Measurements from ENCODE around the gene NCEH1. TPM values are rescaled to one million over a fixed set of nuclear protein-coding genes. Genes with fewer than 3 reads are reported as not detected.

Gene NCEH1
- total and polyA plus RNA-seq, 2 of the 13 experiments (the other 11 are each of a cell fraction or from before 2014, with no cell fraction given) = 12.9 to 21.4 TPM

DNA sequence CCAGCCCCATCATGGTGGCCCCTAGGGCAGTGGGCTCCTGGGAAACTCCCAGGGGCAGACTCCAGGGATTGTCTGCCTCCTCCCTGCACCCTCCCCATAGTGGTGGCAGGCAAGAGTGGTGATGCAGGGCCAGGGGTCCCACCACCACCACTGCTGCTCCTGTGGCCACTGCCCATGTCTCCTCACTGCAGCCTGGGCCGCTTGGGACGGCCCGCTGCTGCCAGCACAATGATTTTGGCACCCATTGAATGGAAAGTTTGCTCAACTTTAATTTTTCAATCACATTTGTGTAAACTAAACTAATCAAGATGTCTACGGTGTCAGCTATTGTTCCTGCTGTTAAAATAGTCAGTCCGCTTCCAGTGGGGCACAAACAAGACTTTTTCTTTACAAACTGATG is 95.6 kb downstream of the NCEH1 start:
- DNase-seq (ENCODE audit: low spot score) = no peak
- 95% methylated on average over 5 of the region's 5 CpGs for WGBS (ENCODE audit: low lambda C conversion rate)
- BruUV-seq (replicated peaks) = no TSS peak
- in situ Hi-C loops (cut with HindIII; ENCODE audit: extremely low pct_ligation_motif_present, low pct_unique_long_range_greater_than_20kb) = no loop called here
- Histone ChIP-seq H3K27ac (ENCODE audit: extremely low read length, insufficient read depth, low read length) (no peak overlapping the region), H2AFZ (ENCODE audit: low read length) (no peak overlapping the region), H4K20me1 (ENCODE audit: insufficient read depth, low read length) (no peaks in the 10 kb centered on the region), H3K36me3 (replicated peaks in 1 of 2; ENCODE audit: control insufficient read depth in 1 of 2, insufficient read depth in 2 of 2, low read length in 2 of 2) (no peaks in the 10 kb centered on the region), H3K4me3 (replicated peaks in 1 of 3; ENCODE audit: insufficient read depth in 1 of 3, low read depth in 2 of 3, low read length in 3 of 3) (no peak overlapping the region), H3K4me2 (ENCODE audit: low read depth, low read length) (no peak overlapping the region), H3K9me3 (ENCODE audit: low read length) (no peaks in the 10 kb centered on the region), H3K4me1 (ENCODE audit: insufficient read depth, low read length) (peaks cover 48% of the 10 kb centered on the region), H3K79me2 (ENCODE audit: insufficient read depth, low read length) (no peaks in the 10 kb centered on the region), H3K9ac (ENCODE audit: insufficient read depth, low read depth, low read length) (no peak overlapping the region), H3K27me3 (ENCODE audit: control insufficient read depth in 1 of 2, insufficient read depth in 2 of 2, low read length in 2 of 2) (no peaks in the 10 kb centered on the region)
- ChIA-PET POLR2A (no interaction called here), CTCF (ENCODE audit: low intra/inter-chr PET ratio, low total read pairs) (no interaction called here)
- no peak for TF ChIP-seq ZFP82 (CRISPR knock-in tag; IDR thresholded peaks at IDR 0.05; ENCODE audit: borderline replicate concordance)
- no peak for TF ChIP-seq DRAP1 (CRISPR knock-in tag; IDR thresholded peaks at IDR 0.05)
- TF ChIP-seq BCL3 (CRISPR knock-in tag; IDR thresholded peaks at IDR 0.05) = no peak
- TF ChIP-seq NFKB2 (CRISPR knock-in tag; IDR thresholded peaks at IDR 0.05; ENCODE audit: borderline replicate concordance) = no peak
- no peak for TF ChIP-seq ZNF589 (CRISPR knock-in tag; conservative IDR thresholded peaks at IDR 0.05)
- no peak for TF ChIP-seq ZNF567 (CRISPR knock-in tag; IDR thresholded peaks at IDR 0.05; ENCODE audit: borderline replicate concordance)
- no peak for TF ChIP-seq ZNF577 (CRISPR knock-in tag; IDR thresholded peaks at IDR 0.05; ENCODE audit: borderline replicate concordance, low read depth)
- TF ChIP-seq SALL1 (CRISPR knock-in tag; IDR thresholded peaks at IDR 0.05) = no peak
- TF ChIP-seq RFX5 (IDR thresholded peaks at IDR 0.05; ENCODE audit: low read depth, low read length) = no peak
- no peak for TF ChIP-seq CREBL2 (CRISPR knock-in tag; IDR thresholded peaks at IDR 0.05; ENCODE audit: borderline replicate concordance)
- FAIRE-seq = no peak
- intact Hi-C loops (cut with micrococcal nuclease; ENCODE audit: unreplicated experiment) = no loop called here
- ATAC-seq = no peak
